HepG2 (cell line): ENCODE data around the gene TMEM237. TPM values are rescaled to one million over a fixed set of nuclear protein-coding genes. Genes with fewer than 3 reads are reported as not detected.
A peak's percentile ranks its signal among the peaks of the same experiment; 100 is the strongest.

Experiments
- DNMT1 ChIP-seq: sonication (generic); formaldehyde crosslinking; IDR thresholded peaks from 2 replicates; pipeline ENCODE4 v1.5.1; 2020; ENCODE audit warnings: mild to moderate bottlenecking, missing genetic modification reagents
- EHMT2 ChIP-seq: fragments of 200-600 bp; sonication (generic); IDR thresholded peaks from 2 replicates; pipeline ENCODE4 v1.7.0; 2017; ENCODE audit warnings: antibody characterized with exemption, low read depth, low read length, borderline replicate concordance
- HNF1A ChIP-seq, 2 experiments: sonication (generic) in 1 of 2; formaldehyde crosslinking in 1 of 2; IDR thresholded peaks; 2 replicates each; pipeline versions ENCODE4 v1.4.0 to v1.6.1; 2016 to 2020; ENCODE audit warnings: borderline replicate concordance in 1 of 2, low read depth in 1 of 2, mild to moderate bottlenecking in 1 of 2, missing genetic modification reagents in 1 of 2
- HOMEZ ChIP-seq: IDR thresholded peaks from 2 replicates; pipeline ENCODE4 v1.6.1; 2016; ENCODE audit warnings: low read depth
- IKZF4 ChIP-seq: sonication (generic); formaldehyde crosslinking; IDR thresholded peaks from 2 replicates; pipeline ENCODE4 v1.5.1; 2020; ENCODE audit warnings: borderline replicate concordance, mild to moderate bottlenecking, low read depth, missing genetic modification reagents; ENCODE audit errors: not compliant biosample characterization
- MYPOP ChIP-seq: sonication (generic); formaldehyde crosslinking; IDR thresholded peaks from 2 replicates; pipeline ENCODE4 v1.8.1; 2023; ENCODE audit warnings: mild to moderate bottlenecking, moderate library complexity, missing genetic modification reagents
- PITX1 ChIP-seq: sonication (generic); formaldehyde crosslinking; IDR thresholded peaks from 2 replicates; pipeline ENCODE4 v1.5.1; 2020; ENCODE audit warnings: mild to moderate bottlenecking, missing genetic modification reagents
- ZFP37 ChIP-seq: sonication (generic); formaldehyde crosslinking; IDR thresholded peaks from 2 replicates; pipeline ENCODE4 v1.4.0; 2020; ENCODE audit warnings: missing genetic modification reagents, borderline replicate concordance
- ZMYM4 ChIP-seq: sonication (generic); formaldehyde crosslinking; IDR thresholded peaks from 2 replicates; pipeline ENCODE4 v1.8.1; 2023; ENCODE audit warnings: mild to moderate bottlenecking, missing genetic modification reagents
- ZNF451 ChIP-seq: sonication (generic); formaldehyde crosslinking; IDR thresholded peaks from 2 replicates; pipeline ENCODE4 v1.5.0; 2020; ENCODE audit warnings: mild to moderate bottlenecking, missing genetic modification reagents
- ZNF570 ChIP-seq: sonication (generic); formaldehyde crosslinking; IDR thresholded peaks from 2 replicates; pipeline ENCODE4 v1.4.0; 2020; ENCODE audit warnings: mild to moderate bottlenecking, missing genetic modification reagents, borderline replicate concordance
- ZNF687 ChIP-seq: sonication (generic); formaldehyde crosslinking; IDR thresholded peaks from 2 replicates; pipeline ENCODE4 v1.5.1; 2020; ENCODE audit warnings: mild to moderate bottlenecking, missing genetic modification reagents, moderate library complexity
- ZNF770 ChIP-seq: sonication (generic); formaldehyde crosslinking; IDR thresholded peaks from 2 replicates; pipeline ENCODE4 v1.5.0; 2020; ENCODE audit warnings: mild to moderate bottlenecking, missing genetic modification reagents
- polyA plus RNA-seq, 8 experiments: library from polyadenylated mRNA; depleted of rRNA in 3 of 8; stranded (reverse) in 7 of 8; unstranded in 1 of 8; fragments of >200 nt; fragmentation: Illumina TruSeq in 4 of 8; extraction: Trizol in 4 of 8; gene quantifications; 2 replicates each; pipeline versions ENCODE4 v1.2.1 to v1.2.3, GENCODE V29; 2011 to 2016; ENCODE audit warnings: low read depth in 4 of 8, missing spikeins in 1 of 8, mixed read lengths in 1 of 8; ENCODE audit not compliant: insufficient read depth in 1 of 8
- total RNA-seq, 5 experiments: library from RNA; depleted of rRNA; stranded (reverse); fragments of >200 nt; fragmentation: Illumina TruSeq; extraction: Trizol; gene quantifications; 2 replicates each; pipeline ENCODE4 v1.2.3, GENCODE V29; 2016; ENCODE audit warnings: low read depth in 1 of 5

TMEM237 gene
- total and polyA plus RNA-seq, 2 of the 13 experiments (the other 11 are each of a cell fraction or from before 2014, with no cell fraction given): 21.8 to 36.1 TPM

- TF ChIP-seq ZNF687 (CRISPR knock-in tag) (peak; percentile 90), HNF1A (IDR thresholded peaks at IDR 0.05; ENCODE audit: low read depth) (no peak; the same call in 1 of the 2 replicates), HNF1A (CRISPR knock-in tag; IDR thresholded peaks at IDR 0.05; ENCODE audit: borderline replicate concordance) (0 out of 2 replicates have a peak, but pooled peaks have one; percentile 55), ZFP37 (CRISPR knock-in tag) (no peak), ZNF451 (0 out of 2 replicates have a peak, but pooled peaks have one; percentile 65), PITX1 (peak; percentile 57; the same call in 1 of the 2 replicates), IKZF4 (no peak), ZNF770 (CRISPR knock-in tag) (peak; percentile 60; the same call in 1 of the 2 replicates), MYPOP (CRISPR knock-in tag) (peak; percentile 87; the same call in 1 of the 2 replicates), ZNF570 (CRISPR knock-in tag) (no peak), DNMT1 (CRISPR knock-in tag) (no peak), EHMT2 (no peak), HOMEZ (CRISPR knock-in tag) (no peak), ZMYM4 (CRISPR knock-in tag) (peak; percentile 85)
Observed at GRCh38 chr2:201642579-201643215, 606 bp downstream of the TMEM237 start (continued).
